ENCODE data around the gene POLR3C. TPM values are rescaled to one million over a fixed set of nuclear protein-coding genes. Genes with fewer than 3 reads are reported as not detected.

POLR3C gene
- total RNA-seq, 1 experiment from 2014 or later: 96.8 TPM

DNA sequence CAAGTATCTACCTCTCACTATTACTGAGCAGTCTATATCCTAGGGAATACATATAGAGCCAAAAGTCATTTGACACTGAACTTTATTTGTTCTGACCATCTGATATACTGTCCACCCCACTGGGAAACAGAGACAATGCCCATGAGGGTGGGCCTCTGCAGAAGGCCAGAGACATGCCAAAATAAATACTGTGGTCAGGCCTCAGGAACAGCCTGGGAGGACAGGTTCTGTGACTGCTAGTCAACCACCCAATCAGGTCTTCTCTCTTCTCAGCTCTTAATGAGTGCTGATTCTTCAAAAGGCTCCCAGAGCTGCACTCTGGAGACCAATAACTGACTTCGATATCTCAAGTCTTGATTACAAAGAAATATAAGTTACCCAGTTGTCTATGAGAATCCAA, 67.1 kb downstream of the POLR3C start:
- CTCF ChIA-PET: interaction anchor here (0.6 to 21.0 kb wide), 39 partner anchors 10 to 201 kb away, joined by 3 to 617 read pairs (median 7); partner anchors contain the start of genes ANKRD34A, HJV, ITGA10 and LIX1L

DNA sequence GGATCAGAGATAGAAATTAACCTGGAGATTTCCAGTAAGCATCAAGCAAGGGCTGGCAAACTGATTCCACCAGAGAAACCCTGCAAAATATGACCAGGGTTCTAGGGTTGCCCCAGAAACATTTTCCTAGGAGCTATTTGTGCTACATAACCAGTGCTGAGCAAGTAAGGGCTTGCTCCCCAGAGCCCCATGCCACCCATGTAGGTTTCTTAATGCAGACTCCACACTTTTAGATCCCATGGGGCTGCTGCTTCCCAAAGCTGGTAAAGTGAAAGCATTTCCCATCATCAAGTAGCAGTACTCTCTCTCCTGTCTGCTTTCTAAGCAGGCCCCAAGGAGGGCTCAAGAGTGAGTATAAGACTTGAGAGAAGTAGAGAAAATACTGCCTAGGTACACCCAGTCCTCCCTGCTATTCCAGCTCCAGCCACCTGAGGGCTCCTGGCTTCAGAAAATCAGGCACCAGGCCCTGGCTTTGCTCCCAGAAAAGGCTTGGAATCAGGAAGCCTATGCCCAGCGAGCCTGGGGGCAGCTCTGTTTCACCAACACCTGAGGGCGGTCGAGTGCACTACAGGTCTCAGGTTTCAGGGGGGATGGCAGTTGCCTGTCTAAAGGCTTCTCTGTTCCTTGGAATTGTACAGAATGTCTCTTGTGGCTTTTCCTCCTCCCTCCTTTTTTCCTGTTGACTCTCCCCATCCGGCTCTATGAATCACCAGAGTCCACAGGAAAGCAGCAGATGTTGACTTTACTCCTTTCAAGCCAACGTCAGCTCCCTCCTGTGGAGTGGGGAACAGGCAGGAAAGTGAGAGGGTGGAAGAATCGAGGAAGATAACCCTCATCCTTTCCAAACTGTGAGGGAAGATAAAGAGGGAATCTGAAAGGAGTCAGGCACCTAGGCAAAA, 67.8 kb downstream of the POLR3C start:
- Mint-ChIP-seq H3K27ac (ENCODE audit: low read depth, unreplicated experiment) (peak overlapping the region; percentile 95), H3K4me1 (ENCODE audit: insufficient read depth, unreplicated experiment) (peaks cover 36% of the 10 kb centered on the region), H3K4me3 (ENCODE audit: unreplicated experiment) (peak overlapping the region; percentile 57), H3K36me3 (ENCODE audit: insufficient read depth, unreplicated experiment) (peaks cover 17% of the 10 kb centered on the region), H3K27me3 (ENCODE audit: insufficient read depth, unreplicated experiment) (no peaks in the 10 kb centered on the region), H3K9me3 (ENCODE audit: unreplicated experiment) (no peaks in the 10 kb centered on the region)
- TSS peak; percentile 49 for BruUV-seq (replicated peaks)
- DNase-seq (ENCODE audit: unreplicated experiment): peak; percentile 100
- TF ChIP-seq, protein P1, sequence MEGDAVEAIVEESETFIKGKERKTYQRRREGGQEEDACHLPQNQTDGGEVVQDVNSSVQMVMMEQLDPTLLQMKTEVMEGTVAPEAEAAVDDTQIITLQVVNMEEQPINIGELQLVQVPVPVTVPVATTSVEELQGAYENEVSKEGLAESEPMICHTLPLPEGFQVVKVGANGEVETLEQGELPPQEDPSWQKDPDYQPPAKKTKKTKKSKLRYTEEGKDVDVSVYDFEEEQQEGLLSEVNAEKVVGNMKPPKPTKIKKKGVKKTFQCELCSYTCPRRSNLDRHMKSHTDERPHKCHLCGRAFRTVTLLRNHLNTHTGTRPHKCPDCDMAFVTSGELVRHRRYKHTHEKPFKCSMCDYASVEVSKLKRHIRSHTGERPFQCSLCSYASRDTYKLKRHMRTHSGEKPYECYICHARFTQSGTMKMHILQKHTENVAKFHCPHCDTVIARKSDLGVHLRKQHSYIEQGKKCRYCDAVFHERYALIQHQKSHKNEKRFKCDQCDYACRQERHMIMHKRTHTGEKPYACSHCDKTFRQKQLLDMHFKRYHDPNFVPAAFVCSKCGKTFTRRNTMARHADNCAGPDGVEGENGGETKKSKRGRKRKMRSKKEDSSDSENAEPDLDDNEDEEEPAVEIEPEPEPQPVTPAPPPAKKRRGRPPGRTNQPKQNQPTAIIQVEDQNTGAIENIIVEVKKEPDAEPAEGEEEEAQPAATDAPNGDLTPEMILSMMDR (IDR thresholded peaks at IDR 0.05; ENCODE audit: unreplicated experiment): peak; percentile 98
- POLR2A ChIA-PET: interaction anchor here (0.7 to 4.7 kb wide), 41 partner anchors 9 to 144 kb away, joined by 3 to 284 read pairs (median 8); partner anchors contain the start of genes ANKRD34A, ITGA10, LIX1L and NUDT17
- intact Hi-C loops (cut with micrococcal nuclease): loop anchor here (1.0 kb wide), 6 partner anchors 18 to 121 kb away; partner anchors contain the start of genes ITGA10, LIX1L and RBM8A
- CTCF ChIA-PET: interaction anchor here (0.6 to 21.0 kb wide), 48 partner anchors 11 to 202 kb away, joined by 3 to 617 read pairs (median 5); partner anchors contain the start of genes ANKRD34A, HJV, ITGA10 and LIX1L

More for the DNA sequence above, 67.1 kb downstream of the POLR3C start:
- no TSS peak for BruUV-seq (replicated peaks)
- intact Hi-C loops (cut with micrococcal nuclease): loop anchor here (1.0 kb wide), 1 partner anchor 67 kb away; the partner anchor contains the start of gene LIX1L
- peaks cover 36% of the 10 kb centered on the region for H3K4me1 Mint-ChIP-seq (ENCODE audit: insufficient read depth, unreplicated experiment)
- DNase-seq (ENCODE audit: unreplicated experiment): peak; percentile 82
- H3K27me3 Mint-ChIP-seq (ENCODE audit: insufficient read depth, unreplicated experiment): no peaks in the 10 kb centered on the region
- H3K9me3 Mint-ChIP-seq (ENCODE audit: unreplicated experiment): no peaks in the 10 kb centered on the region
- peaks cover 11% of the 10 kb centered on the region for H3K36me3 Mint-ChIP-seq (ENCODE audit: insufficient read depth, unreplicated experiment)
- peak overlapping the region; percentile 95 for H3K27ac Mint-ChIP-seq (ENCODE audit: low read depth, unreplicated experiment)
- POLR2A ChIA-PET: interaction anchor here (0.6 to 4.7 kb wide), 33 partner anchors 8 to 144 kb away, joined by 3 to 284 read pairs (median 10); partner anchors contain the start of genes ANKRD34A, ITGA10, LIX1L and NUDT17
- H3K4me3 Mint-ChIP-seq (ENCODE audit: unreplicated experiment): peak overlapping the region; percentile 57
- TF ChIP-seq, protein P1 (IDR thresholded peaks at IDR 0.05; ENCODE audit: unreplicated experiment): no peak

DNA sequence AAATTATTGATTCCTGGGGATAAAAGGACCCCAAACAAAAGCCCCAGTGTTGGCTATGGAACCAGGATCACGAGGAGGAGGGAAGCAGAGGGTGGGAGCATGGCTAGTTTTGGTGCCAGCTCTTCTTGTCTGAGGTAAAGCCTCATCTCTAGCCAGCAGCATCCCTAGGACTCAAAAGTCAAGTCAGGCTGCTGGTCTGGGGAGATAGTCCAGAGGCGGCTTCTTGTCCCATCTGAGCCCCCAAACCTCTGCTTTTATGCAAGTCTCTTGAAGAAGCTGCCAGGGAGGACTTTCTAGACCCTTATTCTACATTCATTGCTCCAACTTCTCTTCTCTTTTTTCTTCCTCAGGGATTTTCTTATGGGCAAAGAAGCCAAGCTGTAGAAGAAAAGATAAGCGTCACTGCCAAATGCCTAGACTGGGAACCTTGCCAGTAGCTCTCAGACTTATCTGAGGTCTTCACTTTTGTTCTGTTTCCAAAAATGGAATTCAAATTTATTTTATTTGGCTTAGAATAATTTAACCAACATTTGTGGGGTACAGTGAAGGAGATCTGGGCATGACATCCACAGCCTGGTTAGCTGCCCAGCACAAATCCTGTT, 68.6 kb downstream of the POLR3C start:
- DNase-seq (ENCODE audit: unreplicated experiment): peak; percentile 72
- TF ChIP-seq, protein P1 (IDR thresholded peaks at IDR 0.05; ENCODE audit: unreplicated experiment): no peak
- Mint-ChIP-seq H3K4me3 (ENCODE audit: unreplicated experiment) (peak overlapping the region; percentile 57), H3K27me3 (ENCODE audit: insufficient read depth, unreplicated experiment) (no peaks in the 10 kb centered on the region), H3K27ac (ENCODE audit: low read depth, unreplicated experiment) (peak overlapping the region; percentile 95), H3K36me3 (ENCODE audit: insufficient read depth, unreplicated experiment) (peaks cover 17% of the 10 kb centered on the region), H3K4me1 (ENCODE audit: insufficient read depth, unreplicated experiment) (peaks cover 36% of the 10 kb centered on the region), H3K9me3 (ENCODE audit: unreplicated experiment) (no peaks in the 10 kb centered on the region)
- TSS peak; percentile 91 for BruUV-seq (replicated peaks)
- POLR2A ChIA-PET: interaction anchor here (0.8 to 4.7 kb wide), 34 partner anchors 10 to 143 kb away, joined by 3 to 284 read pairs (median 10); partner anchors contain the start of genes ANKRD34A, ITGA10, LIX1L and NUDT17
- CTCF ChIA-PET: interaction anchor here (0.6 to 21.0 kb wide), 38 partner anchors 10 to 203 kb away, joined by 3 to 617 read pairs (median 7); partner anchors contain the start of genes ANKRD34A, HJV, ITGA10 and LIX1L
- intact Hi-C loops (cut with micrococcal nuclease): loop anchor here (1.0 kb wide), 5 partner anchors 18 to 121 kb away; partner anchors contain the start of genes ITGA10 and RBM8A
